PC-3 (cell line): ENCODE measurements around the gene GAB4. TPM values are rescaled to one million over a fixed set of nuclear protein-coding genes. Genes with fewer than 3 reads are reported as not detected.

Source experiments
- ATAC-seq: fragments of 200-7000 bp; cut with Tn5 transposase; 2 replicates; pipeline ENCODE4 v1.9.1; 2020; ENCODE audit warnings: mild to moderate bottlenecking, moderate library complexity
- BruUV-seq: library from RNA; stranded (reverse); fragments of 400-500 nt; replicated peaks from 2 replicates; lab custom pipeline; 2021; lab: Mats Ljungman, UMichigan
- CTCF ChIA-PET: fragments of 300-600 bp; sonication (Branson Sonifier 250); formaldehyde crosslinking; loops from one replicate; lab custom pipeline; 2022; ENCODE audit warnings: antibody characterized with exemption; lab: Charles Lee
- POLR2A ChIA-PET: fragments of 300-600 bp; sonication (Branson Sonifier 250); formaldehyde crosslinking; loops from one replicate; lab custom pipeline; 2022; ENCODE audit warnings: antibody characterized with exemption; ENCODE audit not compliant: unreplicated experiment; lab: Charles Lee
- DNase-seq: peaks from one replicate; pipeline ENCODE4 v3.0.0-alpha.2; 2015
- H2AFZ ChIP-seq: fragments of 300-600 bp; sonication (generic); 2 replicates; pipeline ENCODE4 v1.6.0; 2016; ENCODE audit warnings: antibody characterized with exemption, low read length
- H3F3A ChIP-seq: fragments of 300-600 bp; sonication (generic); one replicate; pipeline ENCODE4 v1.6.0; 2017; ENCODE audit warnings: antibody characterized with exemption, low read length, control low read depth, mild to moderate bottlenecking; ENCODE audit not compliant: unreplicated experiment
- H3K27ac ChIP-seq: fragments of 300-600 bp; sonication (generic); 2 replicates; pipeline ENCODE4 v1.5.1; 2016; ENCODE audit warnings: mild to moderate bottlenecking, low read length
- H3K27me3 ChIP-seq: fragments of 300-600 bp; sonication (generic); 2 replicates; pipeline ENCODE4 v1.6.1; 2016; ENCODE audit warnings: low read length, mixed read lengths
- H3K36me3 ChIP-seq: fragments of 300-600 bp; sonication (generic); 2 replicates; pipeline ENCODE4 v1.6.1; 2016; ENCODE audit warnings: low read depth, mixed run types, low read length, mixed read lengths
- H3K4me1 ChIP-seq: fragments of 300-600 bp; sonication (generic); 2 replicates; pipeline ENCODE4 v1.5.1; 2016; ENCODE audit warnings: low read length; ENCODE audit not compliant: insufficient read depth
- H3K4me2 ChIP-seq: fragments of 300-600 bp; sonication (generic); 2 replicates; pipeline ENCODE4 v1.6.0; 2016; ENCODE audit warnings: low read length
- H3K4me3 ChIP-seq: fragments of 300-600 bp; sonication (generic); 2 replicates; pipeline ENCODE4 v1.5.1; 2016; ENCODE audit warnings: mild to moderate bottlenecking, low read length, mixed read lengths
- H3K79me2 ChIP-seq: fragments of 300-600 bp; sonication (generic); 2 replicates; pipeline ENCODE4 v1.6.1; 2017; ENCODE audit warnings: low read length, mixed read lengths
- H3K9ac ChIP-seq: fragments of 300-600 bp; sonication (generic); 2 replicates; pipeline ENCODE4 v1.6.0; 2016; ENCODE audit warnings: mild to moderate bottlenecking, low read length
- H3K9me2 ChIP-seq: fragments of 300-600 bp; sonication (generic); replicated peaks from 2 replicates; pipeline ENCODE4 v1.6.1; 2016; ENCODE audit warnings: mixed run types, low read length, mixed read lengths
- H3K9me3 ChIP-seq: fragments of 300-600 bp; sonication (generic); 2 replicates; pipeline ENCODE4 v1.6.1; 2016; ENCODE audit warnings: low read length, mixed read lengths
- H4K20me1 ChIP-seq: fragments of 300-600 bp; sonication (generic); 2 replicates; pipeline ENCODE4 v1.6.1; 2016; ENCODE audit warnings: low read length, mixed read lengths
- EZH2 ChIP-seq: fragments of 300-600 bp; sonication (generic); IDR thresholded peaks from one replicate; pipeline ENCODE4 v1.6.1; 2017; ENCODE audit warnings: antibody characterized with exemption, mild to moderate bottlenecking, low read length; ENCODE audit not compliant: unreplicated experiment
- EZH2phosphoT487 ChIP-seq: fragments of 300-600 bp; sonication (generic); IDR thresholded peaks from 2 replicates; pipeline ENCODE4 v1.6.1; 2018; ENCODE audit warnings: mild to moderate bottlenecking, antibody characterized with exemption, low read length, borderline replicate concordance
- intact Hi-C: fragments of 100-400 bp; cut with micrococcal nuclease; formaldehyde crosslinking; loops from 2 replicates; pipeline ENCODE4 v1.9.0; 2023
- total RNA-seq: library from RNA; depleted of rRNA; stranded (reverse); fragments of >200 nt; gene quantifications from 2 replicates; pipeline ENCODE4 v1.2.3, GENCODE V29; 2014
- TF ChIP-seq, protein P1 (sequence below): fragments of 300-600 bp; sonication (generic); conservative IDR thresholded peaks from 2 replicates; pipeline ENCODE4 v1.5.1; 2017; ENCODE audit warnings: antibody characterized with exemption, low read depth, mild to moderate bottlenecking, low read length

Gene GAB4
- total RNA-seq, 1 experiment from 2014 or later = not detected

DNA sequence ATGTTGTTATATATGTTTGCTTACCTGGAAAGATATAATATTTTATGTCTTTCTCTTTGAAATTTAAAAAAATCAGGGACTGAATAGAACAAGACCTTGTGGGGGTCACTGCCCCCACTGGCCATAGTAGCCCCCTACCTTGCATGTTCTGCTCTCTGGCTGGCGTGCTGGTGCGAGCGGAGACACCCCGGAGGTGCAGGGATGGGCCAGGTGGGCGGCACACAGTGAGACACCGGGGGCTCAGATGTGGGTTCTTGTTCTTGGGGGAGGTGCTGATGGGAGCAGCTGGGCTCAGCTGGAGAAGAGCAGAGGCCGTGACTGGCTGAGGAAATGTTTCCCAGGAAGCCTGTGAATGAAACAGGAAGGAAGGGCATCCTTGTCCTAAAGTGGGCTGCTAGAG is 20.2 kb downstream of the GAB4 start:
- no peaks in the 10 kb centered on the region for H3K9me3 ChIP-seq
- POLR2A ChIA-PET = no interaction called here

DNA sequence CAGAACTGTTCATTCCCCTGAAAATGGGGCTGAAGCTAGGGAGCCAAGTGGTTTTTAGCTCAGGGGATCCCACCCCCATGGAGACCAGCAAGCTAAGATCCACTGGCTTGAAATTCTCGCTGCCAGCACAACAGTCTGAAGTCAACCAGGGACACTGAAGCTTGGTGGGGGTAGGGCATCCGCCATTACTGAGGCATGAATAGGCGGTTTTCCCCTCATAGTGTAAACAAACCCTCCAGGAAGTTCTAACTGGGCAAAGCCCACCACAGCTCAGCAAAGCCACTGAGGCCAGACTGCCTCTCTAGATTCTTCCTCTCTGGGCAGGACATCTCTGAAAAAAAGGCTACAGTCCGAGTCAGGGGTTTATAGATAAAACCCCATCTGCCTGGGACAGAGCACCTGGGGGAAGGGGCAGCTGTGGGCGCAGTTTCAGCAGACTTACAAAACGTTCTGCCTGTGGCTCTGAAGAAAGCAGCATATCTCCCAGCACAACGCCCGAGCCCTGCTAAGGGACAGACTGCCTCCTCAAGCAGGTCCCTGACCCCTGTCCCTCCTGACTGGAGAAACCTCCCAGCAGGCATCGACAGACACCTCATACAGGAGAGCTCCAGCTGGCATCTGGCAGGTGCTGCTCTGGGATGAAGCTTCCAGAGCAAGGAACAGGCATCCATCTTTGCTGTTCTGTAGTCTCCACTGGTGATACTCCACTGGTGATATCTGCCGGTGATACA is 32.7 kb downstream of the GAB4 start:
- Histone ChIP-seq H3K36me3 (no peaks in the 10 kb centered on the region), H3K9me3 (no peaks in the 10 kb centered on the region), H3K27ac (no peak overlapping the region), H3F3A (no peaks in the 10 kb centered on the region), H3K9ac (no peak overlapping the region), H3K4me2 (no peak overlapping the region), H3K9me2 (no peaks in the 10 kb centered on the region), H3K4me3 (no peak overlapping the region), H4K20me1 (no peaks in the 10 kb centered on the region), H2AFZ (no peak overlapping the region), H3K79me2 (no peaks in the 10 kb centered on the region), H3K4me1 (no peaks in the 10 kb centered on the region), H3K27me3 (no peaks in the 10 kb centered on the region)
- no peak for DNase-seq
- ATAC-seq = no peak
- TF ChIP-seq, protein P1, sequence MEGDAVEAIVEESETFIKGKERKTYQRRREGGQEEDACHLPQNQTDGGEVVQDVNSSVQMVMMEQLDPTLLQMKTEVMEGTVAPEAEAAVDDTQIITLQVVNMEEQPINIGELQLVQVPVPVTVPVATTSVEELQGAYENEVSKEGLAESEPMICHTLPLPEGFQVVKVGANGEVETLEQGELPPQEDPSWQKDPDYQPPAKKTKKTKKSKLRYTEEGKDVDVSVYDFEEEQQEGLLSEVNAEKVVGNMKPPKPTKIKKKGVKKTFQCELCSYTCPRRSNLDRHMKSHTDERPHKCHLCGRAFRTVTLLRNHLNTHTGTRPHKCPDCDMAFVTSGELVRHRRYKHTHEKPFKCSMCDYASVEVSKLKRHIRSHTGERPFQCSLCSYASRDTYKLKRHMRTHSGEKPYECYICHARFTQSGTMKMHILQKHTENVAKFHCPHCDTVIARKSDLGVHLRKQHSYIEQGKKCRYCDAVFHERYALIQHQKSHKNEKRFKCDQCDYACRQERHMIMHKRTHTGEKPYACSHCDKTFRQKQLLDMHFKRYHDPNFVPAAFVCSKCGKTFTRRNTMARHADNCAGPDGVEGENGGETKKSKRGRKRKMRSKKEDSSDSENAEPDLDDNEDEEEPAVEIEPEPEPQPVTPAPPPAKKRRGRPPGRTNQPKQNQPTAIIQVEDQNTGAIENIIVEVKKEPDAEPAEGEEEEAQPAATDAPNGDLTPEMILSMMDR = no peak
- TF ChIP-seq EZH2 (no peak), EZH2phosphoT487 (no peak)
- intact Hi-C loops = no loop called here
- BruUV-seq = no TSS peak
- POLR2A ChIA-PET = no interaction called here
- CTCF ChIA-PET = no interaction called here

More for the DNA sequence above, 20.2 kb downstream of the GAB4 start:
- TF ChIP-seq EZH2phosphoT487 (no peak), EZH2 (no peak)
- TF ChIP-seq, protein P1 = no peak
- Histone ChIP-seq H3K36me3 (no peaks in the 10 kb centered on the region), H3K79me2 (no peaks in the 10 kb centered on the region), H3K9me2 (no peaks in the 10 kb centered on the region), H3K4me1 (no peaks in the 10 kb centered on the region), H3K27ac (no peak overlapping the region), H3K9ac (no peak overlapping the region), H3K27me3 (no peaks in the 10 kb centered on the region; the same call in 1 of the 2 replicates), H3F3A (no peaks in the 10 kb centered on the region), H4K20me1 (no peaks in the 10 kb centered on the region), H2AFZ (no peak overlapping the region), H3K4me2 (no peak overlapping the region), H3K4me3 (no peak overlapping the region)
- no peak for ATAC-seq
- DNase-seq = no peak
- intact Hi-C loops = no loop called here
- CTCF ChIA-PET = no interaction called here
- no TSS peak for BruUV-seq
